Activated naive CD4-positive, alpha-beta T cell (primary cell): ENCODE results near the gene MTMR3.

Source experiments
- DNase-seq, 4 experiments: peaks; one replicate each; lab custom pipeline; 2025; lab: John Stamatoyannopoulos, UW

The MTMR3 gene

GRCh38 chr22:30002861-30003486, 120.0 kb downstream of the MTMR3 start:
- no peak for DNase-seq

- no peak for DNase-seq
These were observed 121.1 kb downstream of the MTMR3 start for GRCh38 chr22:30004101-30004500.

- no peak for DNase-seq
These were observed 121.7 kb downstream of the MTMR3 start for GRCh38 chr22:30004694-30005093.

- DNase-seq = peak; percentile 4 to 35 (median 17)
These were observed 122.4 kb downstream of the MTMR3 start for GRCh38 chr22:30005213-30005857.

- DNase-seq = no peak
These were observed 124.4 kb downstream of the MTMR3 start for GRCh38 chr22:30007361-30007760.

GRCh38 chr22:30008401-30008800, 125.4 kb downstream of the MTMR3 start:
- DNase-seq = no peak

- DNase-seq = no peak
These were observed 126.5 kb downstream of the MTMR3 start for GRCh38 chr22:30009478-30009877.

- DNase-seq = no peak
These were observed 127.9 kb downstream of the MTMR3 start for GRCh38 chr22:30010789-30011405.

- DNase-seq = no peak
These were observed 130.2 kb downstream of the MTMR3 start for GRCh38 chr22:30013201-30013600.

GRCh38 chr22:30014244-30014643, 131.3 kb downstream of the MTMR3 start:
- no peak for DNase-seq

GRCh38 chr22:30015229-30015797, 132.3 kb downstream of the MTMR3 start:
- DNase-seq = no peak

GRCh38 chr22:30015846-30016245, 132.9 kb downstream of the MTMR3 start:
- no peak for DNase-seq

- no peak for DNase-seq
These were observed 133.6 kb downstream of the MTMR3 start for GRCh38 chr22:30016596-30016995.

GRCh38 chr22:30017375-30018223, 134.6 kb downstream of the MTMR3 start:
- no peak for DNase-seq

- no peak for DNase-seq
These were observed 137.5 kb downstream of the MTMR3 start for GRCh38 chr22:30020511-30020910.

- DNase-seq = no peak
These were observed 138.4 kb downstream of the MTMR3 start for GRCh38 chr22:30021338-30021737.

GRCh38 chr22:30021881-30022619, 139.1 kb downstream of the MTMR3 start:
- no peak for DNase-seq

- DNase-seq = no peak
These were observed 140.2 kb downstream of the MTMR3 start for GRCh38 chr22:30023099-30023660.

- DNase-seq = no peak
These were observed 141.3 kb downstream of the MTMR3 start for GRCh38 chr22:30024231-30024630.

- no peak for DNase-seq
These were observed 142.2 kb downstream of the MTMR3 start for GRCh38 chr22:30025221-30025620.

GRCh38 chr22:30026756-30027155, 143.8 kb downstream of the MTMR3 start:
- no peak for DNase-seq
